SK-N-SH (cell line): ENCODE data around the gene WIF1. TPM values are rescaled to one million over a fixed set of nuclear protein-coding genes. Genes with fewer than 3 reads are reported as not detected.

Source experiments
- CTCF ChIA-PET: fragments of 300-600, 350-600 bp; formaldehyde crosslinking; extraction: SDS; loops from one replicate; lab custom pipeline; 2021; lab: Yijun Ruan, JAX
- POLR2A ChIA-PET: fragments of 350-600 bp; sonication (Branson Sonifier 250); formaldehyde crosslinking; extraction: SDS; loops from one replicate; lab custom pipeline; 2020; ENCODE audit warnings: antibody characterized with exemption, inconsistent platforms; lab: Yijun Ruan, JAX
- DNase-seq: peaks from one replicate; pipeline ENCODE4 v3.0.0; 2012
- H2AFZ ChIP-seq: fragments of 200-600 bp; sonication (generic); 2 replicates; pipeline ENCODE4 v1.8.1; 2016; ENCODE audit warnings: antibody characterized with exemption, mild to moderate bottlenecking, low read depth
- H3F3A ChIP-seq: fragments of 200-600 bp; sonication (generic); replicated peaks from 2 replicates; pipeline ENCODE3; 2016; ENCODE audit warnings: antibody characterized with exemption, mild to moderate bottlenecking; ENCODE audit not compliant: insufficient read depth
- H3K27ac ChIP-seq, 2 experiments: fragments of 200-500 bp in 1 of 2; fragments of 200-600 bp in 1 of 2; sonication (Bioruptor generic) in 1 of 2; sonication (generic), shearing (Covaris generic) in 1 of 2; 2 replicates each; pipeline versions ENCODE4 v1.5.1 to v1.6.1; 2014 to 2016; ENCODE audit warnings: low read depth in 2 of 2, inconsistent platforms in 1 of 2, low read length in 1 of 2, mild to moderate bottlenecking in 1 of 2, mixed read lengths in 1 of 2
- H3K27me3 ChIP-seq: fragments of 200-600 bp; sonication (generic), shearing (Covaris generic); 2 replicates; pipeline ENCODE4 v1.6.1; 2016; ENCODE audit warnings: mixed run types; ENCODE audit not compliant: insufficient read depth
- H3K36me3 ChIP-seq, 2 experiments: fragments of 200-500 bp in 1 of 2; fragments of 200-600 bp in 1 of 2; sonication (Bioruptor generic) in 1 of 2; sonication (generic) in 1 of 2; replicated peaks in 1 of 2; 2 replicates each; pipeline versions ENCODE3 to v1.5.1; 2014 to 2016; ENCODE audit warnings: low read length in 1 of 2, mild to moderate bottlenecking in 1 of 2; ENCODE audit not compliant: insufficient read depth in 2 of 2, control insufficient read depth in 1 of 2
- H3K4me1 ChIP-seq, 2 experiments: fragments of 200-500 bp in 1 of 2; fragments of 200-600 bp in 1 of 2; sonication (Bioruptor generic) in 1 of 2; sonication (generic), shearing (Covaris generic) in 1 of 2; 2 replicates each; pipeline versions ENCODE4 v1.5.1 to v1.6.1; 2014 to 2016; ENCODE audit warnings: low read depth in 1 of 2, low read length in 1 of 2, mixed run types in 1 of 2; ENCODE audit not compliant: insufficient read depth in 2 of 2, control insufficient read depth in 1 of 2
- H3K4me2 ChIP-seq: fragments of 200-600 bp; sonication (generic), shearing (Covaris generic); 2 replicates; pipeline ENCODE4 v1.6.1; 2017; ENCODE audit warnings: mixed run types
- H3K4me3 ChIP-seq, 2 experiments: fragments of 200-500 bp in 1 of 2; fragments of 200-600 bp in 1 of 2; sonication (Bioruptor generic) in 1 of 2; sonication (generic), shearing (Covaris generic) in 1 of 2; 2 replicates each; pipeline versions ENCODE4 v1.5.1 to v1.8.1; 2014 to 2016; ENCODE audit warnings: low read depth in 2 of 2, inconsistent platforms in 1 of 2, low read length in 1 of 2, mild to moderate bottlenecking in 1 of 2, mixed read lengths in 1 of 2, moderate library complexity in 1 of 2
- H3K79me2 ChIP-seq: fragments of 200-600 bp; sonication (generic); 2 replicates; pipeline ENCODE4 v1.8.1; 2017; ENCODE audit warnings: mild to moderate bottlenecking; ENCODE audit not compliant: insufficient read depth
- H3K9ac ChIP-seq: fragments of 200-600 bp; sonication (generic); 2 replicates; pipeline ENCODE4 v1.6.1; 2017; ENCODE audit warnings: mixed run types
- H3K9me2 ChIP-seq: fragments of 200-600 bp; sonication (generic); 2 replicates; pipeline ENCODE4 v1.6.1; 2017; ENCODE audit warnings: mixed run types
- H3K9me3 ChIP-seq: fragments of 200-600 bp; sonication (generic); 2 replicates; pipeline ENCODE4 v1.6.1; 2017; ENCODE audit warnings: mixed run types, mild to moderate bottlenecking, moderate library complexity
- H4K20me1 ChIP-seq: fragments of 200-600 bp; sonication (generic); 2 replicates; pipeline ENCODE4 v1.6.1; 2017; ENCODE audit warnings: mild to moderate bottlenecking, mixed run types; ENCODE audit not compliant: insufficient read depth
- ELF1 ChIP-seq: IDR thresholded peaks from 2 replicates; pipeline ENCODE4 v1.4.0; 2012
- EP300 ChIP-seq, 2 experiments: IDR thresholded peaks; 2 replicates each; pipeline versions ENCODE4 v1.4.0 to v1.6.1; 2012; ENCODE audit warnings: borderline replicate concordance in 1 of 2, low read depth in 1 of 2, low read length in 1 of 2
- EZH2phosphoT487 ChIP-seq: fragments of 200-600 bp; sonication (generic); IDR thresholded peaks from 2 replicates; pipeline ENCODE4 v1.6.1; 2017; ENCODE audit warnings: low read depth, mixed run types, mild to moderate bottlenecking, antibody characterized with exemption, moderate library complexity, borderline replicate concordance
- FOSL2 ChIP-seq: IDR thresholded peaks from 2 replicates; pipeline ENCODE4 v1.4.0; 2012; ENCODE audit warnings: low read depth, mild to moderate bottlenecking, moderate library complexity, borderline replicate concordance
- FOXM1 ChIP-seq: IDR thresholded peaks from 2 replicates; pipeline ENCODE4 v1.4.0; 2012; ENCODE audit warnings: low read depth, mild to moderate bottlenecking
- GATA2 ChIP-seq: sonication (generic); formaldehyde crosslinking; IDR thresholded peaks from 2 replicates; pipeline ENCODE4 v1.5.0; 2020; ENCODE audit warnings: mild to moderate bottlenecking, missing genetic modification reagents
- JUND ChIP-seq: IDR thresholded peaks from 2 replicates; pipeline ENCODE4 v1.4.0; 2012
- NRF1 ChIP-seq: IDR thresholded peaks from 2 replicates; pipeline ENCODE4 v1.6.1; 2012; ENCODE audit warnings: low read depth, mild to moderate bottlenecking, low read length
- RCOR1 ChIP-seq: fragments of 150-350 bp; IDR thresholded peaks from 2 replicates; pipeline ENCODE4 v1.6.1; 2017; ENCODE audit warnings: antibody characterized with exemption, low read length
- REST ChIP-seq: IDR thresholded peaks from 2 replicates; pipeline ENCODE4 v1.6.1; 2012; ENCODE audit warnings: mild to moderate bottlenecking, low read depth, low read length, moderate library complexity
- RXRA ChIP-seq: IDR thresholded peaks from 2 replicates; pipeline ENCODE4 v1.4.0; 2012; ENCODE audit warnings: low read depth, mild to moderate bottlenecking, borderline replicate concordance
- SIN3A ChIP-seq: IDR thresholded peaks from 2 replicates; pipeline ENCODE4 v1.6.1; 2012; ENCODE audit warnings: low read depth, mild to moderate bottlenecking, low read length, moderate library complexity, borderline replicate concordance
- USF2 ChIP-seq: fragments of 150-350 bp; IDR thresholded peaks from 2 replicates; pipeline ENCODE4 v1.6.1; 2017; ENCODE audit warnings: antibody characterized with exemption, low read length, low read depth, borderline replicate concordance
- WGBS: methylation state at CpG from one replicate; pipeline ENCODE4 v1.1.6; 2017; ENCODE audit warnings: low lambda C conversion rate; 5-methylcytosine and 5-hydroxymethylcytosine counted together
- polyA plus RNA-seq, 3 experiments: library from polyadenylated mRNA; depleted of rRNA; stranded (reverse); fragments of >200 nt; gene quantifications; 2 replicates each; pipeline ENCODE4 v1.2.3, GENCODE V29; 2012
- TF ChIP-seq, protein P1 (sequence below): IDR thresholded peaks from 2 replicates; pipeline ENCODE4 v1.4.0; 2012; ENCODE audit warnings: low read depth, borderline replicate concordance

Gene WIF1
- polyA plus RNA-seq, 1 of the 3 experiments (the other 2 are of a cell fraction) = not detected

DNA sequence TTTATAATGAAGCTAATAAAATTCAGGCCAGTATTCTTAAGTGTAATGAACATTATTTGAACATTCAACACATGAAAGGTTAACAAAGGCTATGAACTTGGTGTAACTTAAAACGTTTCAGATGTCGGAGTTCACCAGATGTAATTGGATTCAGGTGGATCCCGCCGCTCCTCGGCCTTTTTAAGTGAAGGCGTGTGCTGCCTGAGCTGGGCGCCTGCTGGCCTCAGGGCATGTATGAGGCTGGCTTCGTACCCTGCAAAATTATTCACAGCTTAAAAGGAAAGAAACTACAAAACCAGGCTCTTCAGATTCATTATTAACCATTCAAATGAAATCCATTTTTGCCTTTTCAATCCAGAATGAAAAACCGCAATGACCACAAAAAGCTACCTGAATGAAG, 69.9 kb downstream of the WIF1 start:
- no peak overlapping the region for H2AFZ ChIP-seq
- no peak overlapping the region for H3K9ac ChIP-seq
- DNase-seq = no peak
- H3K4me3 ChIP-seq = no peak overlapping the region
- CTCF ChIA-PET = interaction anchor here (0.9 kb wide), 1 partner anchor 1250 kb away, joined by 3 read pairs; no protein-coding TSS in a partner anchor
- no peaks in the 10 kb centered on the region; a peak in 1 of 4 replicates for H3K4me1 ChIP-seq
- H4K20me1 ChIP-seq = no peaks in the 10 kb centered on the region
- no peak overlapping the region for H3K4me2 ChIP-seq
- no peaks in the 10 kb centered on the region for H3K9me2 ChIP-seq
- no peaks in the 10 kb centered on the region for H3K79me2 ChIP-seq
- POLR2A ChIA-PET = no interaction called here
- no peaks in the 10 kb centered on the region for H3K36me3 ChIP-seq
- no peak overlapping the region for H3K27ac ChIP-seq
- whole genome bisulfite sequencing = 17% methylated on average over 9 of the region's 9 CpGs
- no peak for TF ChIP-seq USF2
- TF ChIP-seq JUND = no peak
- TF ChIP-seq NRF1 = no peak
- TF ChIP-seq EZH2phosphoT487 = no peak
- H3F3A ChIP-seq = no peaks in the 10 kb centered on the region
- H3K9me3 ChIP-seq = no peaks in the 10 kb centered on the region
- H3K27me3 ChIP-seq = peaks cover 24% of the 10 kb centered on the region; the same call in 1 of the 2 replicates

- H3K79me2 ChIP-seq = no peaks in the 10 kb centered on the region
- H3K4me3 ChIP-seq = no peak overlapping the region
- H3K9me2 ChIP-seq = no peaks in the 10 kb centered on the region
- no peaks in the 10 kb centered on the region for H3K4me1 ChIP-seq
- H4K20me1 ChIP-seq = no peaks in the 10 kb centered on the region
- no peak for DNase-seq
- H3K27ac ChIP-seq = no peak overlapping the region
- no peak overlapping the region for H3K4me2 ChIP-seq
- no peaks in the 10 kb centered on the region for H3F3A ChIP-seq
- H2AFZ ChIP-seq = no peak overlapping the region
- no peaks in the 10 kb centered on the region for H3K36me3 ChIP-seq
- H3K9me3 ChIP-seq = no peaks in the 10 kb centered on the region
- 7% methylated on average over 4 of the region's 4 CpGs for WGBS
- no peak overlapping the region for H3K9ac ChIP-seq
- TF ChIP-seq RCOR1 = no peak
- TF ChIP-seq EP300 (IDR thresholded peaks at IDR 0.05; ENCODE audit: borderline replicate concordance in 1 of 2, low read depth in 1 of 2, low read length in 1 of 2) = no peak
- no peak for TF ChIP-seq EZH2phosphoT487
- no peak for TF ChIP-seq RXRA
- TF ChIP-seq NRF1 = no peak
- ChIA-PET CTCF (no interaction called here), POLR2A (no interaction called here)
- no peaks in the 10 kb centered on the region for H3K27me3 ChIP-seq
These were observed 75.8 kb downstream of the WIF1 start for GRCh38 chr12:65045269-65045668.

DNA sequence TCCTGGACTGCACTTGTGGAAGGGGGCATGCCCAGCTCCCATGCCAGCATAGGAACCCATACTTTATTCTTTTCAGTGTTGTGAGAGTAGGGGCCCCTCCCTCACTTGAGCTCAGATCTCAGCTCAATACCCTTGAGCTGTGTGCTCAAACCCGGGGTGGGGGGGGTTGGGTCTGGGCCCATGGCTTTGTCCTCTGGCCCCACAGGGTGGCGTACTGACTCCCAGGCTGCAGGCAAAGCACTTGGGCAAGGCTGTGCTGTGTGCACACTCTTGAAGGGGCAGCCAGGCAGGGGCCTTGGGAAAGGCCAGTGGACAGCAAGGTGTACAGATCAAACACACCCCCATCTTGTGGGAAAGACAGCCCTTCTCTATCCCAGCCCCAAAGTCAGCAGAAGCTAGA, 81.8 kb downstream of the WIF1 start:
- Histone ChIP-seq H3K9me3 (no peaks in the 10 kb centered on the region), H3K4me2 (no peak overlapping the region), H3K4me3 (no peak overlapping the region), H3K27me3 (no peaks in the 10 kb centered on the region), H2AFZ (no peak overlapping the region), H3K36me3 (no peaks in the 10 kb centered on the region), H3F3A (no peaks in the 10 kb centered on the region), H3K79me2 (no peaks in the 10 kb centered on the region), H4K20me1 (no peaks in the 10 kb centered on the region), H3K4me1 (no peaks in the 10 kb centered on the region)
- ChIA-PET POLR2A (no interaction called here), CTCF (interaction anchor here (1.1 kb wide), 1 partner anchor 9 kb away, joined by 3 read pairs; no protein-coding TSS in a partner anchor)
- no peak for DNase-seq
- no peak for TF ChIP-seq GATA2
- TF ChIP-seq FOSL2 = no peak
- no peak for TF ChIP-seq EP300 (IDR thresholded peaks at IDR 0.05; ENCODE audit: borderline replicate concordance in 1 of 2, low read depth in 1 of 2, low read length in 1 of 2)
- TF ChIP-seq FOXM1 = no peak
- TF ChIP-seq, protein P1, sequence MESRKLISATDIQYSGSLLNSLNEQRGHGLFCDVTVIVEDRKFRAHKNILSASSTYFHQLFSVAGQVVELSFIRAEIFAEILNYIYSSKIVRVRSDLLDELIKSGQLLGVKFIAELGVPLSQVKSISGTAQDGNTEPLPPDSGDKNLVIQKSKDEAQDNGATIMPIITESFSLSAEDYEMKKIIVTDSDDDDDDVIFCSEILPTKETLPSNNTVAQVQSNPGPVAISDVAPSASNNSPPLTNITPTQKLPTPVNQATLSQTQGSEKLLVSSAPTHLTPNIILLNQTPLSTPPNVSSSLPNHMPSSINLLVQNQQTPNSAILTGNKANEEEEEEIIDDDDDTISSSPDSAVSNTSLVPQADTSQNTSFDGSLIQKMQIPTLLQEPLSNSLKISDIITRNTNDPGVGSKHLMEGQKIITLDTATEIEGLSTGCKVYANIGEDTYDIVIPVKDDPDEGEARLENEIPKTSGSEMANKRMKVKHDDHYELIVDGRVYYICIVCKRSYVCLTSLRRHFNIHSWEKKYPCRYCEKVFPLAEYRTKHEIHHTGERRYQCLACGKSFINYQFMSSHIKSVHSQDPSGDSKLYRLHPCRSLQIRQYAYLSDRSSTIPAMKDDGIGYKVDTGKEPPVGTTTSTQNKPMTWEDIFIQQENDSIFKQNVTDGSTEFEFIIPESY = no peak
- no peak for TF ChIP-seq USF2
- no peak for TF ChIP-seq SIN3A
- TF ChIP-seq ELF1 = no peak
- TF ChIP-seq NRF1 = no peak
- no peak for TF ChIP-seq REST
- TF ChIP-seq, all 33 proteins: peak for 0
- no CpG with 5 or more reads among the region's 2 CpGs for WGBS
- H3K9ac ChIP-seq = no peak overlapping the region
- H3K27ac ChIP-seq = no peak overlapping the region
- H3K9me2 ChIP-seq = no peaks in the 10 kb centered on the region
